Measurements from ENCODE around the gene GRB2.
"Not testable (repeated sequence)": the region's sequence is repeated elsewhere in the genome, so short reads cannot be mapped to it uniquely, and the experiment has no call there.

Gene GRB2

GRCh38 chr17:75387771-75388170 is 17.7 kb downstream of the GRB2 start:
- no peak for DNase-seq (ENCODE audit: low spot score)

- no peak for DNase-seq (ENCODE audit: low spot score)
These were observed 19.0 kb downstream of the GRB2 start for GRCh38 chr17:75386430-75386829.

- DNase-seq (ENCODE audit: low spot score), result no peak
These were observed 20.7 kb downstream of the GRB2 start for GRCh38 chr17:75384751-75385150.

- no peak for DNase-seq (ENCODE audit: low spot score)
These were observed 21.7 kb downstream of the GRB2 start for GRCh38 chr17:75383842-75384195.

GRCh38 chr17:75380750-75381149 is 24.7 kb downstream of the GRB2 start:
- no peak for DNase-seq (ENCODE audit: low spot score)

- DNase-seq (ENCODE audit: low spot score), result peak; percentile 51
These were observed 25.2 kb downstream of the GRB2 start for GRCh38 chr17:75380315-75380714.

- not testable (repeated sequence) for DNase-seq (ENCODE audit: low spot score)
These were observed 26.1 kb downstream of the GRB2 start for GRCh38 chr17:75379426-75379825.

- DNase-seq (ENCODE audit: low spot score), result no peak
These were observed 32.2 kb downstream of the GRB2 start for GRCh38 chr17:75373280-75373679.

GRCh38 chr17:75371981-75372380 is 33.5 kb downstream of the GRB2 start:
- no peak for DNase-seq (ENCODE audit: low spot score)

GRCh38 chr17:75371339-75371738 is 34.1 kb downstream of the GRB2 start:
- DNase-seq (ENCODE audit: low spot score), result no peak

GRCh38 chr17:75370286-75370915 is 35.1 kb downstream of the GRB2 start:
- DNase-seq (ENCODE audit: low spot score), result no peak

GRCh38 chr17:75367838-75368789 is 37.4 kb downstream of the GRB2 start:
- DNase-seq (ENCODE audit: low spot score), result not testable (repeated sequence)

GRCh38 chr17:75367312-75367711 is 38.2 kb downstream of the GRB2 start:
- DNase-seq (ENCODE audit: low spot score), result no peak

- DNase-seq (ENCODE audit: low spot score), result no peak
These were observed 39.0 kb downstream of the GRB2 start for GRCh38 chr17:75366432-75366831.

- no peak for DNase-seq (ENCODE audit: low spot score)
These were observed 39.6 kb downstream of the GRB2 start for GRCh38 chr17:75365931-75366275.

- no peak for DNase-seq (ENCODE audit: low spot score)
These were observed 40.2 kb downstream of the GRB2 start for GRCh38 chr17:75365009-75365930.

GRCh38 chr17:75364078-75364477 is 41.4 kb downstream of the GRB2 start:
- DNase-seq (ENCODE audit: low spot score), result no peak

GRCh38 chr17:75361996-75362395 is 43.5 kb downstream of the GRB2 start:
- DNase-seq (ENCODE audit: low spot score), result no peak

- DNase-seq (ENCODE audit: low spot score), result no peak
These were observed 44.1 kb downstream of the GRB2 start for GRCh38 chr17:75361344-75361743.

- no peak for DNase-seq (ENCODE audit: low spot score)
These were observed 49.1 kb downstream of the GRB2 start for GRCh38 chr17:75356260-75356937.

- no peak for DNase-seq (ENCODE audit: low spot score)
These were observed 52.3 kb downstream of the GRB2 start for GRCh38 chr17:75353176-75353575.

GRCh38 chr17:75352079-75352569 is 53.4 kb downstream of the GRB2 start:
- no peak for DNase-seq (ENCODE audit: low spot score)

Data from COLO829 (cell line).